ENCODE results near the gene AKAP13.

GRCh38 chr15:85756411-85757072, 376.1 kb downstream of the AKAP13 start:
- TF ChIP-seq CTCF (IDR thresholded peaks at IDR 0.05) (no peak), POLR2A (IDR thresholded peaks at IDR 0.05) (no peak), EP300 (IDR thresholded peaks at IDR 0.05) (no peak)

Data from ovary (tissue), 3 donors.